Fibroblast of the conjunctiva (primary cell): ENCODE results near the gene CLEC16A.
"Not testable (repeated sequence)": the region's sequence is repeated elsewhere in the genome, so short reads cannot be mapped to it uniquely, and the experiment has no call there.

ENCODE experiments used
- DNase-seq: peaks from one replicate; pipeline ENCODE4 v3.0.0-alpha.2; 2010; ENCODE audit warnings: low read depth

CLEC16A gene

DNA sequence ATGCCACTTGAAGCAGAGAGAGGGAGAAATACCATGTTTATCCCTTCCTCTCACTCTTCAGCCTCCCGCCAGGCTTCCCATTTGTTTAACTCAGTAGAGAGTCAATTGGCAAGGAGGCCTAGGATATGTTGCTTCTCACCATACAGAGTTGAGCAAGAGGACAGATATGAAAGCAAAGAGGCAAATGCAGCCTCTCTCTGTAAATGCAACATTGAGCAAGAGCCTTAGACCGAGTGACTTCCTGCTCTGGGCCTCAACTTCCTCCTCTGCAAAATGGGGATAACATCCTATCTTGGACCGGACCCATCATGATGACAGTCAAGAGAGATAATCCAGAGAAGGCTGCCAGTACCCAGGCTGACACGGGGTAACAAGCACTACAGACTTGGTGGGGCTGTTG lies 274.8 kb downstream of the CLEC16A start:
- no peak for DNase-seq

DNA sequence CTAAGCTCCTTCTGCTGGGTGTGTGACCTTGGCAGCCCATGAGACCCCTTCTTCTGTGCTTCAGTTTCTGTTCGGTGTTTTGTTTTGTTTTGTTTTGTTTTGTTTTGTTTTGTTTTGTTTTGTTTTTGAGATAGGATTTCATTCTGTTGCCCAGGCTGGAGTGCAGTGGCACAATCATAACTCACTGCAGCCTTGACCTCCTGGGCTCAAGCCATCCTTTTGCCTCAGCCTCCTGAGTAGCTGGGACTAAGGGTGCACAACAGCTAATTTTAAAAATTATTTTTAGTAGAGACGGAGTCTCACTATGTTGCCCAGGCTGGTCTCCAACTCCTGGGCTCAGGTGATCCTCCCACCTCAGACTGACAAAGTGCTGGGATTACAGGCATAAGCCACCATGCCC lies 276.1 kb downstream of the CLEC16A start:
- not testable (repeated sequence) for DNase-seq

DNA sequence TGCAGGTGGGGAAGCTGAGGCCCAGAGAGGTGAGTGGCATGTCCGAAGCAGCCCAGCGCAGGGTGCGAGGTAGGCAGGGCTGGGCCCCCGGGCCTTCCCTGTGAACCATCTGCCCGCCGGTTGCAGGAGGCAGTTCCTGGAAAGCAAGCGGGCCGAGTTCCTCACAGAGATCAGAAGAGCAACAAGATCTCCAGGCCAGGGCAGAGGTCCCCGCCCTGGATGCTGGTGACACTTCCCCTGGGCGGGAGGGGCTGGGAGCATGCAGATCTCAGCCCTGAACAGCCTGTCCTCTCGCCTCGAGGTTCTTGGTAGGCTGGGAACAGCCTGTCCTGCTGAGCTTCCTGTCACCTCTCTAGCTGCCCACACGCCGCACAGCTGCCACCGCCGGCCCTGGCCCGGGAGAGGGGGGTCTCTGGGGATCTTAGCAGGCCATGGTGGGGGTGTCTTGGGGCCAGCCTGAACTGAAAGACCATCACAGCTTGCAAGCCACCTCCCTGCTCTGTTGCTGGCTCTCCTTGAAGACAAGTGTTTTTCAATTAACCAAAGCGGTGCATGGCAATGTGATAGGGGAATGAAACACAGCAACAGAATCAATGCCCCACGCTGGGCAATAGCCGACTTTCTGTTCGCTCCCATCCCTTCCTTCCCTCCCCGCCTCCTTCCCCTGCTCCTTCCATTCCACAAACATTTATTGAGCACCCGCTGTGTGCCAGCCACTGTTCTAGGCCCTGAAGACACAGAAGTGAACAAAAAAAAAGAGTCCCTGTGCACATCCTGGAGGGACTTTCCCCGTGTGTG lies 279.9 kb downstream of the CLEC16A start:
- no peak for DNase-seq

- DNase-seq = no peak
Measured at GRCh38 chr16:11224894-11225676, 280.7 kb downstream of the CLEC16A start.

GRCh38 chr16:11225677-11226549 lies 281.5 kb downstream of the CLEC16A start:
- DNase-seq = no peak

GRCh38 chr16:11229432-11229831 lies 285.1 kb downstream of the CLEC16A start:
- DNase-seq = no peak

DNA sequence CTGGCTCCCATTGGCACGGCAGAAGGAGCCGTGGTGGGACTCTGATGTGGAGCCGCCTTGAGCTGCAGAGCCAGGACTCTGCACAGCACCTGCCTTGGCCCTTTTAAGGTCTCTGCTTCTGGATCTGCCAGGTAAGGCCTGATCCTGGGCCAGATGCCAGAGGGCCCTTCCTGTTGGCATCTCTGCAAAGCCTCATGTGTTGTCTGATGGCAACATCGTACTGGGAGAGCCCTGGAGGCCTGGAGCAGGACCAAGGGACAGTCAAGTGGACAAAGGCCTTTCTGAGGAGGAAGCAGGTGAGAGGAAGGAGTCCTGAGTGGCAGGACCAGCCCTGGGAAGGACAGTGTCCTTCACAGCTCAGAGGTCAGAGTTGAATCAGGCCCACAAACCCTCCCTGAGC lies 285.5 kb downstream of the CLEC16A start:
- no peak for DNase-seq

DNA sequence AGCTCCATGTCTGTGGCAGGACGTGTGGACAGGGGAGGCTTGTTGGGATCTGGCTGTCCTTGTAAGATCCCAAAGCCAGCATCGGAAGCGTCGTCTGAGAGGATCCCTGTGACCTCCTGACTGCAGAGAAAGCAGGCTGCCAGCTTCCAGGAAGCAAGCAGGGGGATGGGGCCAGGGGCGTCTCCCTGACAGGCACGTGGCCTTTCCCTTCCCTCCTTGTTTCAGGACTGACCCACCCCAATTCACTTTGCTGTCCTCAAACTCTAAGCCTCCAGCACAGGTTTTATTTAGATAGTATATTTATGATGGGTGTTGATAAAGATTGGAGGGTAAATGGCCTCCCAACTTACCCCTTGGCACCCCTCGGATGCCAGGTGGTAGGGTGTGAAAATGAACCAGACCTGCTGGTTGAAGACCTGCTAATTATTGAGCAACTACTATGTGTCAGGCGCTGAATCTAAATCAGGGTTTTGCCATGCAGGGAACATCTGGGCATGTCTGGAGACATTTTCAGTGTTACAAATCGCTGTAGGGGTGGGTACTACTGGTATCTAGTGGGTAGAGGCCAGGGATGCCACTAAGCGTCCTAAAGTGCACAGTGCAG lies 287.1 kb downstream of the CLEC16A start:
- DNase-seq = no peak
